22Rv1 (cell line): ENCODE data around the gene SETBP1.
A peak's percentile ranks its signal among the peaks of the same experiment; 100 is the strongest.
"Not testable (repeated sequence)": the region's sequence is repeated elsewhere in the genome, so short reads cannot be mapped to it uniquely, and the experiment has no call there.

Experiments
- H3K27ac ChIP-seq: fragments of 450-650 bp; 2 replicates; pipeline ENCODE4 v1.5.1; 2017
- ZFX ChIP-seq: fragments of 450-650 bp; IDR thresholded peaks from 2 replicates; pipeline ENCODE4 v1.6.1; 2017; ENCODE audit warnings: antibody characterized with exemption, borderline replicate concordance
- TF ChIP-seq, protein P1 (sequence below): fragments of 450-650 bp; IDR thresholded peaks from 2 replicates; pipeline ENCODE4 v1.5.1; 2017; ENCODE audit warnings: mild to moderate bottlenecking

The SETBP1 gene

DNA sequence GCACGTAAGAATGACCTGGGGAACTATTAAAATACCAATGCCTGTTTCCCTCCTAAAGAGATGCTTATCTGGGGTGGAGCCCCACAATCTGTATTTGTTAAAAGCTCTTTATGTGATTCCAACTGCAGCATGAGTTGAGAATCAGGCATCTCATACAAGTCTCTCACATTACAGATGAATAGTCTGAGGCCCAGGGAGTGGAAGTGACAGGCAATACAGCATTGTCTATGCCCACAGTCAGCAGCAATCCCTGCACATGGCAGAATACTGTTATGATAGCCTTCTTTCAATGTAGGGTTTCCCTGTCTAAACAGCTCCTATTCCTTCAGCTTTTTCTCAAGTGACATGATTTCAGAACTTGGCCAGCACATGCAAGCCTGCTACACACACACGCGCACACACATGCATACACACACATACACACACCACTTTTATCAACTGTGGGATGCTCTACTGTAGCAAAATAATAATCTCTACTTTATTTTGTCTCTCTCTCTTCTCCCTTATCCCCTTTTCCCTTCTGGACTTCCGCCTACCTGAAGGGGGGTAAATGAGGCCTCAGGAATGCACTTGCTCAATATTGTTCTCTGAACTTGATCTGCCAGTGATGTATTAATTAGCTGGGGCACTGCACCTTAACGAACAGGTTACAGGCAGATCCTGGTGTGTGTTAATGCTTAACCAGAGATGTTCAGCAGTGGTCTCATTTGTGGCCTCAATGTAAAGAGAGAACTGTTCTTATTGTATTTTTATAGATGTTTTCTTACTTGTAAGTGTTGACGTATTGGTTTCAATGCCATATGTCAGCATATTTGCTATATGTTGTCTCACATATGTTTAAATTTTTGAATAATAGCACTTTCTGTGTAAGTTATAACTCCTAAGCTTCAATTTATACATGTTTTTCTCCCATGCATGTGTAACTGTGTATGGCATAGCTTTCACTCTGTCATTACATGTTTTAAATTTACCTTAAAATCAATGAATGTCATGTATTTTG lies 116.0 kb downstream of the SETBP1 start:
- H3K27ac ChIP-seq = 0 out of 2 replicates have a peak overlapping the region, but pooled peaks have one; percentile 10
- TF ChIP-seq, protein P1, sequence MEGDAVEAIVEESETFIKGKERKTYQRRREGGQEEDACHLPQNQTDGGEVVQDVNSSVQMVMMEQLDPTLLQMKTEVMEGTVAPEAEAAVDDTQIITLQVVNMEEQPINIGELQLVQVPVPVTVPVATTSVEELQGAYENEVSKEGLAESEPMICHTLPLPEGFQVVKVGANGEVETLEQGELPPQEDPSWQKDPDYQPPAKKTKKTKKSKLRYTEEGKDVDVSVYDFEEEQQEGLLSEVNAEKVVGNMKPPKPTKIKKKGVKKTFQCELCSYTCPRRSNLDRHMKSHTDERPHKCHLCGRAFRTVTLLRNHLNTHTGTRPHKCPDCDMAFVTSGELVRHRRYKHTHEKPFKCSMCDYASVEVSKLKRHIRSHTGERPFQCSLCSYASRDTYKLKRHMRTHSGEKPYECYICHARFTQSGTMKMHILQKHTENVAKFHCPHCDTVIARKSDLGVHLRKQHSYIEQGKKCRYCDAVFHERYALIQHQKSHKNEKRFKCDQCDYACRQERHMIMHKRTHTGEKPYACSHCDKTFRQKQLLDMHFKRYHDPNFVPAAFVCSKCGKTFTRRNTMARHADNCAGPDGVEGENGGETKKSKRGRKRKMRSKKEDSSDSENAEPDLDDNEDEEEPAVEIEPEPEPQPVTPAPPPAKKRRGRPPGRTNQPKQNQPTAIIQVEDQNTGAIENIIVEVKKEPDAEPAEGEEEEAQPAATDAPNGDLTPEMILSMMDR = no peak
- no peak for TF ChIP-seq ZFX

DNA sequence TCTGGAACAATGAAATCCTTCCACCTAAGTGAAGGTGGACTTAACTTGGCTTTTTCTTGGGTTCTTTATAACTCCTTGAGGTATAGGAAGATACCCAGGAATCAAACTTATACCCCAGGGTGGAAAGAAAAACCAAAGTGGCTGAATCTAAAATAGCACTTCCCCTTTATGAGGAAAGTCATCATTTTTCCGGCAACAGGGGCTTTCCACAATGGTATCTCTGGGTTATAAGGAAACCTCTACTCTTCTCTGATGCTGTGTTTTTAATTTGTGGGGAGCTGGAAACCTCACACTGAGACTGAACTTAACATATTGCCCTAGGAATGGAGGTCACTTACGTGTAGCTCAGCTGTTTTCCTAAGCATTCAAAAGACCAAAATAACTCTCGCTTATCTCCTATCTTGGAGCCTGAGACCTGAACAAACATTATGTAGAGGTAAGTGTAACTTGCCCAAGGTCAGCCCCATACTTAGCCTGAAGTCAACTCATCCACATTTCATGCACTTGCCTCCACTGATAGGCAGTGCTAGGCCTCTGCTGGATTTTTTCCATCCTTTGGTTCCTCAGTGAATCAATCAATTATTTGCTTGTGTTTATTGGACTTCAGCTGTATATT lies 117.9 kb downstream of the SETBP1 start:
- no peak overlapping the region for H3K27ac ChIP-seq
- TF ChIP-seq, protein P1 = no peak
- TF ChIP-seq ZFX = no peak

DNA sequence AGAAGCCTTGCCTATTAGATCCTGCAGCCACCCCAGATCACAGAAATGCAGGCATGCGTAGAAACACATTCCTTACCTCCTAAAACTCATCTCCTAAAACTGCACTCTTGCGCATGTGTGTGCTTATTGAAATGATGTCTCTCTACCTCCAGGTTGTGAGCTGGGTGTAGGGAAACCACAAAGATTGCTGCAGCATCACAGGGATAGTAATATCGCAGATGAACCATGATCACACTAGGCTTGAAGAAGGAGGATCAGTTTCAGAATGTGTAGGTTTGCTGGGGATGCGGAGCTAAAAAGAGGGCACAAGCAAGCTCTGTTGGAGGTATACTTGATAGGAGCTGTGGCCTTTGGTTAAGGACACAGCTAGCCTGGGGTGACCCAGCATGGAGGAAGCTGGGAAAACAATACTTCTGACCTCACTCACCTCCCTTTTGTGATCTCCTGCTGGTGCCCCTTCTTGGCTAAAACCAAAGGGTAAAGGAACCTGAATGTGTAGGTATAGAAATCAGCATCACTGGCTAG lies 118.8 kb downstream of the SETBP1 start:
- no peak overlapping the region for H3K27ac ChIP-seq
- no peak for TF ChIP-seq ZFX
- TF ChIP-seq, protein P1 = no peak

DNA sequence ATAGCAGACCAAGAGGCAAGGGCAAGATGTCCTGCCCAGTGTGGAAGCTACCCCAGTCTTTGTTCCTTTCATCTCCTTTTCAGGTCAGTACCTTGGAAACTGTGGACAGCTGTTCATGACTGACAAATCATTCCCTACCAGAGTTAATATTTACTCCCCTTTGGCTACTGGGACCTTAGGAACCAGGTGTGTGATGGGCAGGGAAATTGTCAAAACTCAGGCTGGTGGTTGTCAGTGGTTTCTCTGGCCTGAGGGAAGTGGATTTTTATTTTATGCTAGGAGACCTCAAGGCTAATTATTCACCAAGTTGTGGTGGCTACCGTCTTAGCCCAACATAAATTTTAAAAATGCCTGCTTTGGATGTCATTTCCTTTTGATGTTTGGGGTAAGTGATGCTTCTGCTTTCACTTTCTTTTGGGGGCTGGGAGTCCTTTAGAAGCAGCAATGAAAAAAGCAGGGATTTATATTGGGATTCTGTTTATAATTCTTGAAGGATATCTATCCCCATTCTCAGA lies 119.3 kb downstream of the SETBP1 start:
- H3K27ac ChIP-seq = no peak overlapping the region

DNA sequence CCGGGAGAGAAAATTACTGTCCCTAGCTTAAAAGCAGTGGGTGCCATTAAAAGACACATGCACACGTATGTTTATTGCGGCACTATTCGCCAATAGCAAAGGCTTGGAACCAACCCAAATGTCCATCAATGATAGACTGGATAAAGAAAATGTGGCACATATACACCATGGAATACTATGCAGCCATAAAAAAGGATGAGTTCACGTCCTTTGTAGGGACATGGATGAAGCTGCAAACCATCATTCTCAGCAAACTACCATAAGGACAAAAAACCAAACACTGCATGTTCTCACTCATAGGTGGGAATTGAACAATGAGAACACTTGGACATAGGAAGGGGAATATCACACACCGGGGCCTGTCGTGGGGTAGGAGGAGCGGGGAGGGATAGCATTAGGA lies 120.1 kb downstream of the SETBP1 start:
- H3K27ac ChIP-seq = not testable (repeated sequence)

More for the DNA sequence above, 119.3 kb downstream of the SETBP1 start:
- TF ChIP-seq, protein P1 = no peak
- no peak for TF ChIP-seq ZFX

DNA sequence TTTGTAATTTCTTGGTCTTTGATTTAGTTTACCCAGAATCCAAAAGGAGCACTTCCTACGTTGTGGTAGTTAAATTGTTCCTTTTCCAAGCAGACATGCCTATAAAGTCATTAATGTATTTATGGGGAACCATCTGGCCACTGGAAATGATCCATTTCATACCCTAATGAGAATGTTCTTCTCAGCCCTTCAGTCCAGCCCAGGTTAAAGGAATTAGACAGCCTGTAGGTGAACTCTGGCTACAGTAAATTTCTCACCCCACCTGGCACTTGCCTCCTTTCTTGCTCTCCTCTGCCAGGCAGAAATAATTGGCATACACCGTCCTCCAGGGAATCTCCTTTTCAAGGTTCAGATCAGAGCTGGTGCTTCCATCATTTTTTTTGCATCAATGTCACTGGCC lies 121.1 kb downstream of the SETBP1 start:
- TF ChIP-seq, protein P1 = no peak
- TF ChIP-seq ZFX = no peak
- H3K27ac ChIP-seq = peak overlapping the region; percentile 83; the same call in 1 of the 2 replicates

DNA sequence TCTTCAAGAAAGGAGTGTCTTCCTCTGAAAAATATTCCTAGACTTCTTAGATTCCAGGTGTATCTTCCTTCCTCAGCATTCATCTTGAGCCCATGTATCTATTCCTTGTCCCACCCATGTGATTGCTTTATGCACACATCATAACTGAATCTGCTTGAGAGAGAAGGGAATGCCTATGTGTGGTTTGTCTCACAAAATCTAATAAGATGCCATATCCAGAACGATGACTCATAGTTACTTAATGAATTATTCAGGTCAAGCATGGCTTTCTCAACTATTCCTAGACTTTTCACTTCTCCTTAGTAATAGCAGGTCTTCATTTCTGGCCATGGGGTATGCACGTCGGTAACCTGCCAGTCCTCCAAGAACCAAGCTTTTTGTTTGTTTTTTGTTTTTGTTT lies 121.8 kb downstream of the SETBP1 start:
- no peak for TF ChIP-seq ZFX
- TF ChIP-seq, protein P1 = no peak
- peak overlapping the region; percentile 83 for H3K27ac ChIP-seq
